Hepatocyte (in vitro differentiated cells): Measurements from ENCODE around the gene IFT43. TPM values are rescaled to one million over a fixed set of nuclear protein-coding genes. Genes with fewer than 3 reads are reported as not detected.

Experiments
- DNase-seq: peaks from one replicate; pipeline ENCODE4 v3.0.0-alpha.2; 2016; ENCODE audit warnings: low spot score
- H2AFZ ChIP-seq: fragments of 200-600 bp; sonication (generic); 2 replicates; pipeline ENCODE4 v1.6.0; 2016; ENCODE audit warnings: antibody characterized with exemption, mild to moderate bottlenecking
- H3K27ac ChIP-seq: fragments of 200-600 bp; sonication (generic); 2 replicates; pipeline ENCODE4 v1.5.1; 2016; ENCODE audit warnings: mild to moderate bottlenecking
- H3K27me3 ChIP-seq: fragments of 200-600 bp; sonication (generic); 2 replicates; pipeline ENCODE4 v1.6.1; 2016
- H3K36me3 ChIP-seq: fragments of 200-600 bp; sonication (generic); replicated peaks from 2 replicates; pipeline ENCODE4 v1.5.1; 2016; ENCODE audit warnings: low read depth; ENCODE audit not compliant: insufficient read depth
- H3K4me1 ChIP-seq: fragments of 200-600 bp; sonication (generic); 2 replicates; pipeline ENCODE4 v1.5.1; 2016; ENCODE audit warnings: mild to moderate bottlenecking, moderate library complexity; ENCODE audit not compliant: insufficient read depth
- H3K4me2 ChIP-seq: fragments of 200-600 bp; sonication (generic); 2 replicates; pipeline ENCODE4 v1.6.0; 2016
- H3K4me3 ChIP-seq: fragments of 200-600 bp; sonication (generic); 2 replicates; pipeline ENCODE4 v1.5.1; 2016; ENCODE audit warnings: mild to moderate bottlenecking
- H3K79me2 ChIP-seq: fragments of 200-600 bp; sonication (generic); 2 replicates; pipeline ENCODE4 v1.6.0; 2017; ENCODE audit warnings: mild to moderate bottlenecking
- H3K9me2 ChIP-seq: fragments of 200-600 bp; sonication (generic); replicated peaks from 2 replicates; pipeline ENCODE4 v1.6.0; 2017; ENCODE audit warnings: mild to moderate bottlenecking; ENCODE audit not compliant: insufficient read depth
- H3K9me3 ChIP-seq: fragments of 200-600 bp; sonication (generic); 2 replicates; pipeline ENCODE4 v1.5.1; 2016; ENCODE audit warnings: low read depth, mild to moderate bottlenecking
- H4K20me1 ChIP-seq: fragments of 200-600 bp; sonication (generic); 2 replicates; pipeline ENCODE4 v1.6.0; 2016; ENCODE audit warnings: mild to moderate bottlenecking; ENCODE audit not compliant: insufficient read depth, poor library complexity, severe bottlenecking
- EZH2 ChIP-seq: fragments of 200-600 bp; sonication (generic); IDR thresholded peaks from 2 replicates; pipeline ENCODE4 v1.6.1; 2016; ENCODE audit warnings: antibody characterized with exemption, mild to moderate bottlenecking, borderline replicate concordance
- EZH2phosphoT487 ChIP-seq: fragments of 200-600 bp; sonication (generic); IDR thresholded peaks from one replicate; pipeline ENCODE4 v1.6.1; 2018; ENCODE audit warnings: antibody characterized with exemption, mild to moderate bottlenecking, low read depth, moderate library complexity; ENCODE audit not compliant: unreplicated experiment, severe bottlenecking
- WGBS: methylation state at CpG from one replicate; pipeline ENCODE4 v1.1.6; 2016; ENCODE audit warnings: low lambda C conversion rate; ENCODE audit errors: missing lambda C conversion rate; 5-methylcytosine and 5-hydroxymethylcytosine counted together
- polyA plus RNA-seq: library from polyadenylated mRNA; unstranded; fragments of >200 nt; fragmentation: Nextera tagmentation; extraction: Ambion mirVana; gene quantifications from 2 replicates; pipeline ENCODE4 v1.2.1, GENCODE V29; 2016
- total RNA-seq: library from RNA; depleted of rRNA; stranded (reverse); fragments of >200 nt; gene quantifications from 2 replicates; pipeline ENCODE4 v1.2.3, GENCODE V29; 2014
- TF ChIP-seq, protein P1 (sequence below): fragments of 200-600 bp; sonication (generic); IDR thresholded peaks from 2 replicates; pipeline ENCODE4 v1.5.1; 2016; ENCODE audit warnings: antibody characterized with exemption, mild to moderate bottlenecking; ENCODE audit not compliant: poor library complexity

IFT43 gene
- total and polyA plus RNA-seq, 2 experiments from 2014 or later = 31.9 to 43.2 TPM

DNA sequence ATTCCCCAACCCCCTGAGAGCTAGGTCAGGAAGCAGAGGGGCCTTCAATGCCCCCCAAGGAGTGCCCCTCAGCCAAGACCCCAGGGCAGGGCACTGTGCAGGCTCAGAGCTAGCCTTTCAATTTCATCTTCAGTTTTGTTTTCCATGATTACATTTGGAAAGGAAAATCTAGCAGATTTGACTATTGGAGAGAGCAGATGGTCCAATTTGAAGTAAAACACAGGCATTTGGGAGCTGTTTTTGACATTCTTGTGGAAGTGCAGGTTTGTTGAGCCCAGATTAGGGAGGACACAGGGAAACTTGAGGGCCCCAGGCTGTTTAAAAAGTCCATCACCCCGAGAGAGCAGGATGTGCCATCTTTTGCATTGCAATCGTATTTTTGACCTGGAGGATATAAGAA, 107.5 kb downstream of the IFT43 start:
- no peaks in the 10 kb centered on the region for H3K9me2 ChIP-seq
- H3K4me3 ChIP-seq = no peak overlapping the region
- H4K20me1 ChIP-seq = no peaks in the 10 kb centered on the region
- TF ChIP-seq EZH2 (no peak), EZH2phosphoT487 (no peak)
- 79% methylated on average over 2 of the region's 2 CpGs for WGBS
- H2AFZ ChIP-seq = no peak overlapping the region
- H3K27ac ChIP-seq = no peak overlapping the region
- no peak overlapping the region for H3K4me2 ChIP-seq
- no peaks in the 10 kb centered on the region for H3K36me3 ChIP-seq
- peaks cover 4% of the 10 kb centered on the region for H3K4me1 ChIP-seq
- H3K79me2 ChIP-seq = no peaks in the 10 kb centered on the region
- no peaks in the 10 kb centered on the region for H3K9me3 ChIP-seq
- no peak for DNase-seq
- no peaks in the 10 kb centered on the region for H3K27me3 ChIP-seq

DNA sequence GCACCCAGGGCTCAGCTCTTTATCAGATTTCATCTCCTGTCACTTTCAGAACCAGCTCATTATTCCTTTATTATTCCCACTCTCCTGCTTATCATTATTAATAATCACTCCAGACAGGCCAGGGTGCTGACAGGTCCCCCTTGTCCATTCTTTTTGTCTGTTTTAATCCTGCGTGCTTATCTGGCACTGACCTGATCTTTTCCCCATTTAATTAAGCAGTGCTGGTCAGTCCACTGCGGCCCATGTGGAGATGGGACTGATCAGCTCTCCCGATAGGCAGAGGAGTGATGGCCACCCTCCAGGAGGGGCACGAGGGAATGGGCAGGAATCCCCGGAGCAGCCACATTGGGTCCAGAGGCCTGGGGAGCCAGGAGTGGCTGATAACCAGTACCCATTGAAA, 110.7 kb downstream of the IFT43 start:
- 79% methylated on average over 5 of the region's 5 CpGs for WGBS
- no peaks in the 10 kb centered on the region for H3K27me3 ChIP-seq
- H3K4me3 ChIP-seq = no peak overlapping the region
- no peak overlapping the region for H3K27ac ChIP-seq
- DNase-seq = no peak
- no peaks in the 10 kb centered on the region for H3K9me2 ChIP-seq
- H3K4me1 ChIP-seq = no peaks in the 10 kb centered on the region
- TF ChIP-seq, protein P1, sequence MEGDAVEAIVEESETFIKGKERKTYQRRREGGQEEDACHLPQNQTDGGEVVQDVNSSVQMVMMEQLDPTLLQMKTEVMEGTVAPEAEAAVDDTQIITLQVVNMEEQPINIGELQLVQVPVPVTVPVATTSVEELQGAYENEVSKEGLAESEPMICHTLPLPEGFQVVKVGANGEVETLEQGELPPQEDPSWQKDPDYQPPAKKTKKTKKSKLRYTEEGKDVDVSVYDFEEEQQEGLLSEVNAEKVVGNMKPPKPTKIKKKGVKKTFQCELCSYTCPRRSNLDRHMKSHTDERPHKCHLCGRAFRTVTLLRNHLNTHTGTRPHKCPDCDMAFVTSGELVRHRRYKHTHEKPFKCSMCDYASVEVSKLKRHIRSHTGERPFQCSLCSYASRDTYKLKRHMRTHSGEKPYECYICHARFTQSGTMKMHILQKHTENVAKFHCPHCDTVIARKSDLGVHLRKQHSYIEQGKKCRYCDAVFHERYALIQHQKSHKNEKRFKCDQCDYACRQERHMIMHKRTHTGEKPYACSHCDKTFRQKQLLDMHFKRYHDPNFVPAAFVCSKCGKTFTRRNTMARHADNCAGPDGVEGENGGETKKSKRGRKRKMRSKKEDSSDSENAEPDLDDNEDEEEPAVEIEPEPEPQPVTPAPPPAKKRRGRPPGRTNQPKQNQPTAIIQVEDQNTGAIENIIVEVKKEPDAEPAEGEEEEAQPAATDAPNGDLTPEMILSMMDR = no peak
- TF ChIP-seq EZH2 (no peak), EZH2phosphoT487 (no peak)
- H3K9me3 ChIP-seq = no peaks in the 10 kb centered on the region
- H4K20me1 ChIP-seq = no peaks in the 10 kb centered on the region
- no peaks in the 10 kb centered on the region for H3K36me3 ChIP-seq
- no peak overlapping the region for H3K4me2 ChIP-seq
- no peaks in the 10 kb centered on the region for H3K79me2 ChIP-seq
- H2AFZ ChIP-seq = no peak overlapping the region

DNA sequence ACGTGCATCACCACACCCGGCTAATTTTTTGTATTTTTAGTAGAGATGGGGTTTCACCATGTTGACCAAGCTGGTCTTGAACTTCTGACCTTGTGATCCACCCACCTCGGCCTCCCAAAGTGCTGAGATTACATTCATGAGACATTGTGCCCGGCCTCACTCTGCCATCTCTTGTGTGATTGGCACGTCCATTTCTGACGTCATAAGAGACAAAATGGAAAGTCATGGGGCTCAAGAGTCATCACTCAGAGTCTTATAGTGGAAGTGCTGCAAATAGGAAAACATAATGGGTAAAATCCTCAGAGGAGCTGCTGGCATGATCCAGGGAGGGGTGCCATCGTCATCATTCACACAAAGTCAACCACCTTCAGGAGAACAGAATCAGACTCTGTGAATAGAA, 112.0 kb downstream of the IFT43 start:
- no peaks in the 10 kb centered on the region for H3K36me3 ChIP-seq
- no peak overlapping the region for H3K4me3 ChIP-seq
- DNase-seq = no peak
- no peaks in the 10 kb centered on the region for H4K20me1 ChIP-seq
- no peaks in the 10 kb centered on the region for H3K27me3 ChIP-seq
- no peak overlapping the region for H3K27ac ChIP-seq
- no peaks in the 10 kb centered on the region for H3K79me2 ChIP-seq
- no peaks in the 10 kb centered on the region for H3K9me2 ChIP-seq
- TF ChIP-seq EZH2phosphoT487 = no peak
- TF ChIP-seq, protein P1 = no peak
- no peak for TF ChIP-seq EZH2
- H3K9me3 ChIP-seq = no peaks in the 10 kb centered on the region
- H3K4me1 ChIP-seq = no peaks in the 10 kb centered on the region
- H2AFZ ChIP-seq = no peak overlapping the region
- no peak overlapping the region for H3K4me2 ChIP-seq
- 90% methylated on average over 6 of the region's 7 CpGs for WGBS

DNA sequence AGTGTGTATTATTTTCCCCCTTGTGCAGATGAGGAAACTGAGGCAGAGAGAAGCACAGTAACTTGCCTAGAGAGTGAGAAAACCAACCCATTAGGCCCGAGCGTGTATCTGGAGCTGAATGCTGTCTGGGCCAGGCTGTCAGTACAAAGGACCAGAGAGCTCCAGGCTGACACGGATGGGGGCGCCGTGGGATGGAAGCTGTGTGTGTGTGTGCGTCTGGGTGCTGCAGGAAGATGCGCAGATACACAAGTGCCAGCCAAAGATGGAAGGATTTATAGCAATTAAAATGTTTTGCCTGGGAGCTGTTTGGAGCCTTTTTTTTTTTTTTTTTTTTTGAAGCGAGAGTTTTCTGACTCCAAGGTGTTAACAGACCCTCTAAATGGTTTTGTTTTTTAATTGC, 112.5 kb downstream of the IFT43 start:
- H3K9me3 ChIP-seq = no peaks in the 10 kb centered on the region
- H3K36me3 ChIP-seq = no peaks in the 10 kb centered on the region
- no peaks in the 10 kb centered on the region for H3K4me1 ChIP-seq
- H3K27ac ChIP-seq = no peak overlapping the region
- TF ChIP-seq EZH2phosphoT487 (no peak), EZH2 (no peak)
- TF ChIP-seq, protein P1 = no peak
- no peaks in the 10 kb centered on the region for H4K20me1 ChIP-seq
- no peak overlapping the region for H2AFZ ChIP-seq
- no peaks in the 10 kb centered on the region for H3K9me2 ChIP-seq
- WGBS = 94% methylated on average over 8 of the region's 8 CpGs
- H3K4me2 ChIP-seq = no peak overlapping the region
- H3K79me2 ChIP-seq = no peaks in the 10 kb centered on the region
- no peak for DNase-seq
- H3K4me3 ChIP-seq = no peak overlapping the region
- no peaks in the 10 kb centered on the region for H3K27me3 ChIP-seq
